A549 (cell line): ENCODE results near the gene CAMLG.

Experiments used
- MYC ChIP-seq: IDR thresholded peaks from 2 replicates; pipeline ENCODE4 v1.6.1; 2012; ENCODE audit warnings: mild to moderate bottlenecking, inconsistent platforms, low read length, improper control_type of control experiment, borderline replicate concordance
- RFX5 ChIP-seq: fragments of 450-650 bp; IDR thresholded peaks from 2 replicates; pipeline ENCODE4 v1.7.1; 2014; ENCODE audit warnings: antibody characterized with exemption, mild to moderate bottlenecking, moderate library complexity
- TF ChIP-seq, protein P1 (sequence below): fragments of 200-600 bp; sonication (generic); IDR thresholded peaks from 2 replicates; pipeline ENCODE4 v1.6.1; 2016; ENCODE audit warnings: antibody characterized with exemption, mild to moderate bottlenecking, moderate library complexity

DNA sequence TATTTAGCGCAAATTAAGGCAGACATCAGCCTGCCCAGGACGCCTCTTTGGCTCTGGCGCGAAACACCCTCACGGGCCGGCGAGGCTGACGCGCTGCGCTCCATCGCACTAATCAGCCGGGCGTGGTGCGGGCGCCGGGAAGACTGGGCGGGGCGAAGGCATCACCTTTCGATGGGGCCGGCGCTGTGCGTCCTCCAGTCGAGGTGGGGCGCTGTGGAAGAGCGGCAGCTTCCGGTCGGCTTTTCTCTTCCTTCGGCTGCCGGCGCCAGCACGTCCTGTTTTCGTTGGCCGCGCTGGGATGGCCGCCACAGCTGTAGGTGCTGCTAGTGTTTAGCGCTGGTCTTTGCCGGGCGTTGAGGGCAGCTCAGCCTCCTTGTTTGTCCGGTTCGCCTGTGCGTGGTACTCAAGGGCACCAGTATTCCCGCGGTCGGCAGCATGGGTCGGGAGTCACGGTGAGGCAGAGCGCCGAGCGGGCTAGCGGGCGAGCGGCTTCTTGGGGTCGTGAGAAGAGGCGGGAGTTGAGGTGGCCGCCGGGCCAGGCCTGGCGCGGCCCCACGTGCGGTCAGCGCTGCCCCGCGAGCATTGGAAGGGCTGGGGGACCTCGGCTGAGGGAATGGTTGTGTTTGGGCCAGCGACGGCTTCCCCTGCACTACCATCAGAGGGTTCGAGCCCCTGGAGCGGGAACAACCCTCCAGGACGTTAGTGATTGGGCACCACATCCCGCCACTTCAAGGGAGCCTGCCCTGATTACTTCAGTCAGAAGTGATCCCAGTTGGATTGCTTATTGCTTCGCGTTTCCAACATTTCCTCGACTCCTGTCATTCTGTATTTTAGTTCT lies 20.4 kb downstream of the CAMLG start, which contains the start of gene DDX46:
- TF ChIP-seq, protein P1, sequence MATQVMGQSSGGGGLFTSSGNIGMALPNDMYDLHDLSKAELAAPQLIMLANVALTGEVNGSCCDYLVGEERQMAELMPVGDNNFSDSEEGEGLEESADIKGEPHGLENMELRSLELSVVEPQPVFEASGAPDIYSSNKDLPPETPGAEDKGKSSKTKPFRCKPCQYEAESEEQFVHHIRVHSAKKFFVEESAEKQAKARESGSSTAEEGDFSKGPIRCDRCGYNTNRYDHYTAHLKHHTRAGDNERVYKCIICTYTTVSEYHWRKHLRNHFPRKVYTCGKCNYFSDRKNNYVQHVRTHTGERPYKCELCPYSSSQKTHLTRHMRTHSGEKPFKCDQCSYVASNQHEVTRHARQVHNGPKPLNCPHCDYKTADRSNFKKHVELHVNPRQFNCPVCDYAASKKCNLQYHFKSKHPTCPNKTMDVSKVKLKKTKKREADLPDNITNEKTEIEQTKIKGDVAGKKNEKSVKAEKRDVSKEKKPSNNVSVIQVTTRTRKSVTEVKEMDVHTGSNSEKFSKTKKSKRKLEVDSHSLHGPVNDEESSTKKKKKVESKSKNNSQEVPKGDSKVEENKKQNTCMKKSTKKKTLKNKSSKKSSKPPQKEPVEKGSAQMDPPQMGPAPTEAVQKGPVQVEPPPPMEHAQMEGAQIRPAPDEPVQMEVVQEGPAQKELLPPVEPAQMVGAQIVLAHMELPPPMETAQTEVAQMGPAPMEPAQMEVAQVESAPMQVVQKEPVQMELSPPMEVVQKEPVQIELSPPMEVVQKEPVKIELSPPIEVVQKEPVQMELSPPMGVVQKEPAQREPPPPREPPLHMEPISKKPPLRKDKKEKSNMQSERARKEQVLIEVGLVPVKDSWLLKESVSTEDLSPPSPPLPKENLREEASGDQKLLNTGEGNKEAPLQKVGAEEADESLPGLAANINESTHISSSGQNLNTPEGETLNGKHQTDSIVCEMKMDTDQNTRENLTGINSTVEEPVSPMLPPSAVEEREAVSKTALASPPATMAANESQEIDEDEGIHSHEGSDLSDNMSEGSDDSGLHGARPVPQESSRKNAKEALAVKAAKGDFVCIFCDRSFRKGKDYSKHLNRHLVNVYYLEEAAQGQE, result no peak
- TF ChIP-seq RFX5, result no peak; the same call in 1 of the 2 replicates
- TF ChIP-seq MYC, result no peak; the same call in 1 of the 2 replicates
